Smooth muscle cell (in vitro differentiated cells): Measurements from ENCODE around the gene GRIP1. TPM values are rescaled to one million over a fixed set of nuclear protein-coding genes. Genes with fewer than 3 reads are reported as not detected.

Experiments used
- DNase-seq: peaks from one replicate; lab custom pipeline; 2025; ENCODE audit not compliant: unreplicated experiment; lab: John Stamatoyannopoulos, UW
- H2AFZ ChIP-seq: fragments of 200-600 bp; sonication (generic); 2 replicates; pipeline ENCODE4 v1.6.0; 2016; ENCODE audit warnings: antibody characterized with exemption, low read depth, mild to moderate bottlenecking
- H3F3A ChIP-seq: fragments of 200-600 bp; sonication (generic); 2 replicates; pipeline ENCODE4 v1.6.0; 2017; ENCODE audit warnings: antibody characterized with exemption, low read depth
- H3K27ac ChIP-seq: fragments of 200-600 bp; sonication (generic); 2 replicates; pipeline ENCODE4 v1.5.1; 2016; ENCODE audit warnings: low read depth, mild to moderate bottlenecking
- H3K27me3 ChIP-seq: fragments of 200-600 bp; sonication (generic); 2 replicates; pipeline ENCODE4 v1.6.1; 2016; ENCODE audit warnings: low read depth, mild to moderate bottlenecking
- H3K36me3 ChIP-seq: fragments of 200-600 bp; sonication (generic); 2 replicates; pipeline ENCODE4 v1.5.1; 2016; ENCODE audit warnings: low read depth
- H3K4me1 ChIP-seq: fragments of 200-600 bp; sonication (generic); 2 replicates; pipeline ENCODE4 v1.5.1; 2016; ENCODE audit warnings: low read depth
- H3K4me2 ChIP-seq: fragments of 200-600 bp; sonication (generic); 2 replicates; pipeline ENCODE4 v1.6.0; 2016; ENCODE audit warnings: mild to moderate bottlenecking
- H3K4me3 ChIP-seq: fragments of 200-600 bp; sonication (generic); 2 replicates; pipeline ENCODE4 v1.5.1; 2016; ENCODE audit warnings: mild to moderate bottlenecking
- H3K79me2 ChIP-seq: fragments of 200-600 bp; sonication (generic); 2 replicates; pipeline ENCODE4 v1.6.0; 2016; ENCODE audit warnings: low read depth, mild to moderate bottlenecking
- H3K9ac ChIP-seq: fragments of 200-600 bp; sonication (generic); 2 replicates; pipeline ENCODE4 v1.6.0; 2016; ENCODE audit warnings: low read depth
- H3K9me3 ChIP-seq: fragments of 200-600 bp; sonication (generic); replicated peaks from 2 replicates; pipeline ENCODE4 v1.5.1; 2016; ENCODE audit warnings: low read depth
- H4K20me1 ChIP-seq: fragments of 200-600 bp; sonication (generic); 2 replicates; pipeline ENCODE4 v1.6.0; 2016; ENCODE audit warnings: low read depth
- CTCF ChIP-seq: fragments of 200-600 bp; sonication (generic); IDR thresholded peaks from 2 replicates; pipeline ENCODE4 v1.5.1; 2017; ENCODE audit warnings: borderline replicate concordance, mild to moderate bottlenecking, antibody characterized with exemption; ENCODE audit not compliant: insufficient read depth, poor library complexity, severe bottlenecking
- WGBS: methylation state at CpG from one replicate; pipeline ENCODE4 v1.1.7; 2016; ENCODE audit warnings: low lambda C conversion rate; 5-methylcytosine and 5-hydroxymethylcytosine counted together
- polyA plus RNA-seq: library from polyadenylated mRNA; unstranded; fragments of >200 nt; fragmentation: Nextera tagmentation; extraction: Ambion mirVana; gene quantifications from 2 replicates; pipeline ENCODE4 v1.2.1, GENCODE V29; 2016
- total RNA-seq: library from RNA; depleted of rRNA; stranded (reverse); fragments of >200 nt; gene quantifications from 2 replicates; pipeline ENCODE4 v1.2.3, GENCODE V29; 2014

The GRIP1 gene
- total and polyA plus RNA-seq, 2 experiments from 2014 or later, result 4.0 to 5.9 TPM

GRCh38 chr12:66724616-66725015, 45.7 kb upstream of the GRIP1 start:
- no peak for DNase-seq
- no peak overlapping the region for H3K4me3 ChIP-seq
- H3K4me1 ChIP-seq, result no peaks in the 10 kb centered on the region
- no peak overlapping the region for H2AFZ ChIP-seq
- no peak overlapping the region for H3K27ac ChIP-seq
- H3K9ac ChIP-seq, result no peak overlapping the region
- no peaks in the 10 kb centered on the region for H4K20me1 ChIP-seq
- no peak overlapping the region for H3K4me2 ChIP-seq
- no peaks in the 10 kb centered on the region for H3K79me2 ChIP-seq
- no peaks in the 10 kb centered on the region for H3F3A ChIP-seq
- 69% methylated on average over 4 of the region's 4 CpGs for WGBS
- H3K27me3 ChIP-seq, result no peaks in the 10 kb centered on the region
- no peaks in the 10 kb centered on the region for H3K9me3 ChIP-seq
- no peaks in the 10 kb centered on the region for H3K36me3 ChIP-seq
- no peak for TF ChIP-seq CTCF

DNA sequence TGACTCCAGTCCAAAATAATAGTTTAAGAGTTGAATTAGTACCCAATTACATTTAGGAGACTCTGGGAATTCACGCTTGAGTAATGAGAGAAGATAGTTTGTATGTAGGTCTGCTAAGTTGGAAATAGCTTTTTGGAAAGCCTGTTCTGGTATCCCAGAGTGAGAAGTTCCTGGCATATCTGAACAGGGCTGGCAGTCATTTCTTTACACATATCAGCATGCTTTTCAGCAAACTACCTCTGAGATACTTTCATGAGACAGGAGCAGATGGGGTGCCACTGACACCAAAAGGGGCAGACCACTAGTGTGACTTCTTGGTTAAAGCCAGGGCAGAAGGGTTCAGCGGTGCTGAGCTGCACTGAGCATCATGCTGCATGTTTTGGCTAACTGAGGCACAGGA, 45.1 kb upstream of the GRIP1 start:
- Histone ChIP-seq H3K4me2 (no peak overlapping the region), H3K27me3 (no peaks in the 10 kb centered on the region), H2AFZ (no peak overlapping the region), H4K20me1 (no peaks in the 10 kb centered on the region), H3K4me1 (no peaks in the 10 kb centered on the region), H3K9me3 (no peaks in the 10 kb centered on the region), H3K4me3 (no peak overlapping the region), H3K79me2 (no peaks in the 10 kb centered on the region), H3K27ac (no peak overlapping the region), H3F3A (no peaks in the 10 kb centered on the region), H3K9ac (no peak overlapping the region), H3K36me3 (no peaks in the 10 kb centered on the region)
- 95% methylated on average over 2 of the region's 2 CpGs for WGBS
- DNase-seq, result no peak
- TF ChIP-seq CTCF, result no peak

GRCh38 chr12:66719862-66720261, 41.0 kb upstream of the GRIP1 start:
- Histone ChIP-seq H3K9ac (no peak overlapping the region), H3K4me1 (no peaks in the 10 kb centered on the region), H3K4me3 (no peak overlapping the region), H4K20me1 (no peaks in the 10 kb centered on the region), H3K36me3 (no peaks in the 10 kb centered on the region), H3K79me2 (no peaks in the 10 kb centered on the region), H3K4me2 (no peak overlapping the region), H3K27me3 (no peaks in the 10 kb centered on the region), H3K27ac (no peak overlapping the region), H3K9me3 (no peaks in the 10 kb centered on the region), H3F3A (no peaks in the 10 kb centered on the region), H2AFZ (no peak overlapping the region)
- TF ChIP-seq CTCF, result no peak
- DNase-seq, result no peak
- WGBS, result 96% methylated on average over 2 of the region's 2 CpGs

- no peak overlapping the region for H3K9ac ChIP-seq
- H3K4me1 ChIP-seq, result no peaks in the 10 kb centered on the region
- no peak overlapping the region for H2AFZ ChIP-seq
- WGBS, result 74% methylated on average over 3 of the region's 3 CpGs
- no peaks in the 10 kb centered on the region for H3K27me3 ChIP-seq
- H3K36me3 ChIP-seq, result no peaks in the 10 kb centered on the region
- no peaks in the 10 kb centered on the region for H3K9me3 ChIP-seq
- DNase-seq, result no peak
- no peaks in the 10 kb centered on the region for H3K79me2 ChIP-seq
- H4K20me1 ChIP-seq, result no peaks in the 10 kb centered on the region
- H3F3A ChIP-seq, result no peaks in the 10 kb centered on the region
- H3K27ac ChIP-seq, result no peak overlapping the region
- no peak overlapping the region for H3K4me2 ChIP-seq
- TF ChIP-seq CTCF, result no peak
- H3K4me3 ChIP-seq, result no peak overlapping the region
Measured at GRCh38 chr12:66717036-66717673, 38.3 kb upstream of the GRIP1 start.
